Ovary (tissue), 9 donors: Measurements from ENCODE around the gene NCAPH2. TPM values are rescaled to one million over a fixed set of nuclear protein-coding genes. Genes with fewer than 3 reads are reported as not detected.

Experiments used
- DNase-seq, 5 donors: peaks; one replicate each; pipeline ENCODE4 v3.0.0-alpha.2; 2019 to 2020
- H3K27ac ChIP-seq, 2 donors: fragments of 200-600 bp; one replicate each; pipeline versions ENCODE4 v1.5.1 to v1.8.0; 2019 to 2022
- H3K27me3 ChIP-seq: fragments of 200-600 bp; one replicate; pipeline ENCODE4 v1.8.0; 2022
- H3K36me3 ChIP-seq: fragments of 200-600 bp; sonication (generic); one replicate; pipeline ENCODE4 v1.5.1; 2019
- H3K4me1 ChIP-seq: one replicate; pipeline ENCODE4 v1.8.1; 2013; ENCODE audit warnings: mild to moderate bottlenecking, moderate library complexity; ENCODE audit not compliant: insufficient read depth
- H3K4me3 ChIP-seq: fragments of 200-600 bp; sonication (generic); one replicate; pipeline ENCODE4 v1.5.1; 2017
- H3K9me3 ChIP-seq, 2 donors: fragments of 200-600 bp in 1 of 2; sonication (generic) in 1 of 2; one replicate each; pipeline versions ENCODE4 v1.5.1 to v1.8.1; 2013 to 2019; ENCODE audit warnings: mild to moderate bottlenecking in 1 of 2, moderate library complexity in 1 of 2
- EP300 ChIP-seq: sonication (generic); formaldehyde crosslinking; IDR thresholded peaks from one replicate; pipeline ENCODE4 v1.6.1; 2017; ENCODE audit warnings: antibody characterized with exemption
- POLR2A ChIP-seq: fragments of 450-650 bp; IDR thresholded peaks from one replicate; pipeline ENCODE4 v1.6.1; 2017; ENCODE audit warnings: antibody characterized with exemption, mild to moderate bottlenecking, moderate library complexity
- WGBS, 3 donors: extraction: QIAGEN DNeasy Blood & Tissue Kit in 1 of 3; methylation state at CpG; one replicate each; pipeline versions ENCODE4 v1.1.5 to v1.1.7; 2013 to 2017; 5-methylcytosine and 5-hydroxymethylcytosine counted together
- intact Hi-C, 4 donors: fragments of 100-400 bp; cut with DNase I; formaldehyde crosslinking; loops; one replicate each; pipeline versions ENCODE4 v1.11.0 to v1.15.1; 2022 to 2023
- polyA plus RNA-seq, 2 donors: library from polyadenylated mRNA; stranded (reverse); fragments of 200-250 nt in 1 of 2; fragments of 350-450 nt in 1 of 2; fragmentation: Illumina TruSeq in 1 of 2; extraction: RNeasy Lipid Tissue Mini Kit (QIAGEN cat#74804) in 1 of 2; gene quantifications; one replicate each; pipeline ENCODE4 v1.2.3, GENCODE V29; 2013 to 2014
- total RNA-seq, 7 donors: library from RNA; depleted of rRNA in 2 of 7; stranded (reverse); fragments of >200 nt in 2 of 7; fragmentation: NEBNext Ultra II Directional in 3 of 7; extraction: Animal tissue kit (Norgen Biotek cat#: 25700) in 3 of 7; gene quantifications; one replicate each; pipeline versions ENCODE4 v1.1.0 to v1.2.4, GENCODE V29; 2016 to 2023
- TF ChIP-seq, protein P1 (sequence below), 3 donors: fragments of 450-650 bp in 2 of 3; fragments of 200-600 bp in 1 of 3; IDR thresholded peaks; one replicate each; pipeline versions ENCODE4 v1.5.1 to v1.8.0; 2016 to 2022; ENCODE audit warnings: antibody characterized with exemption in 3 of 3, mild to moderate bottlenecking in 1 of 3
- donor health status: DM: no; HTN: no; CAD: no; lungs with moderate emphysema.
- donor health status: DM: no; HTN: no; CAD: no.
- donor health status: Bipolar disorder and iron deficiency.
- donor health status: DM: yes; HTN: yes; CAD: no.
- donor health status: DM: no; HTN: no; CAD: no.
- donor health status: DM: yes; HTN: yes; CAD: no.

Gene NCAPH2
- total and polyA plus RNA-seq, 9 donors = 11.5 to 61.5 (median 49.0) TPM

- no peaks in the 10 kb centered on the region for H3K36me3 ChIP-seq
- WGBS, 3 donors = 85 to 88% (median 86%) methylated on average over 3 of the region's 3 CpGs
Measured at GRCh38 chr22:50560034-50560433, 52.0 kb downstream of the NCAPH2 start.

GRCh38 chr22:50561401-50562358 is 53.7 kb downstream of the NCAPH2 start:
- intact Hi-C loops = no loop called here
- Histone ChIP-seq H3K4me3 (no peak overlapping the region), H3K27me3 (no peaks in the 10 kb centered on the region), H3K36me3 (no peaks in the 10 kb centered on the region), H3K4me1 (peaks cover 5% of the 10 kb centered on the region), H3K9me3 (no peaks in the 10 kb centered on the region), H3K27ac (no peak overlapping the region)
- whole genome bisulfite sequencing, 3 donors = 55 to 68% (median 64%) methylated on average over 18 to 32 of the region's 34 CpGs
- TF ChIP-seq EP300 = no peak
- TF ChIP-seq, protein P1, sequence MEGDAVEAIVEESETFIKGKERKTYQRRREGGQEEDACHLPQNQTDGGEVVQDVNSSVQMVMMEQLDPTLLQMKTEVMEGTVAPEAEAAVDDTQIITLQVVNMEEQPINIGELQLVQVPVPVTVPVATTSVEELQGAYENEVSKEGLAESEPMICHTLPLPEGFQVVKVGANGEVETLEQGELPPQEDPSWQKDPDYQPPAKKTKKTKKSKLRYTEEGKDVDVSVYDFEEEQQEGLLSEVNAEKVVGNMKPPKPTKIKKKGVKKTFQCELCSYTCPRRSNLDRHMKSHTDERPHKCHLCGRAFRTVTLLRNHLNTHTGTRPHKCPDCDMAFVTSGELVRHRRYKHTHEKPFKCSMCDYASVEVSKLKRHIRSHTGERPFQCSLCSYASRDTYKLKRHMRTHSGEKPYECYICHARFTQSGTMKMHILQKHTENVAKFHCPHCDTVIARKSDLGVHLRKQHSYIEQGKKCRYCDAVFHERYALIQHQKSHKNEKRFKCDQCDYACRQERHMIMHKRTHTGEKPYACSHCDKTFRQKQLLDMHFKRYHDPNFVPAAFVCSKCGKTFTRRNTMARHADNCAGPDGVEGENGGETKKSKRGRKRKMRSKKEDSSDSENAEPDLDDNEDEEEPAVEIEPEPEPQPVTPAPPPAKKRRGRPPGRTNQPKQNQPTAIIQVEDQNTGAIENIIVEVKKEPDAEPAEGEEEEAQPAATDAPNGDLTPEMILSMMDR (IDR thresholded peaks at IDR 0.05) = no peak
- no peak for TF ChIP-seq POLR2A
- DNase-seq = peak in 1 of 5 donors; percentile 25

More at GRCh38 chr22:50560034-50560433, 52.0 kb downstream of the NCAPH2 start:
- Histone ChIP-seq H3K4me3 (no peak overlapping the region), H3K27ac (no peak overlapping the region), H3K27me3 (no peaks in the 10 kb centered on the region), H3K4me1 (peaks cover 5% of the 10 kb centered on the region), H3K9me3 (no peaks in the 10 kb centered on the region)
- no peak for DNase-seq
- TF ChIP-seq POLR2A = no peak
- TF ChIP-seq, protein P1 (IDR thresholded peaks at IDR 0.05) = no peak
- TF ChIP-seq EP300 = no peak
- intact Hi-C loops = no loop called here

- H3K27me3 ChIP-seq = no peaks in the 10 kb centered on the region
- H3K9me3 ChIP-seq = no peaks in the 10 kb centered on the region
- intact Hi-C loops = no loop called here
- no peaks in the 10 kb centered on the region for H3K36me3 ChIP-seq
- TF ChIP-seq, protein P1 (IDR thresholded peaks at IDR 0.05) = peak; percentile 92 to 99 (median 95)
- TF ChIP-seq EP300 = no peak
- no peak for TF ChIP-seq POLR2A
- peaks cover 5% of the 10 kb centered on the region for H3K4me1 ChIP-seq
- no peak within 1 kb of the TSS for H3K27ac ChIP-seq
- WGBS, 3 donors = 2 to 6% (median 5%) methylated on average over 54 to 61 of the region's 61 CpGs
- peak; percentile 95 to 97 (median 96) for DNase-seq
- H3K4me3 ChIP-seq = peak within 1 kb of the TSS; percentile 29
Measured at GRCh38 chr22:50562523-50563412, 54.7 kb downstream of the NCAPH2 start, which contains the start of gene SYCE3. Gene SYCE3 (minus strand): TSS chr22:50562919. CDS start chr22:50556405, 6,514 bp downstream.
